Neural progenitor cell (in vitro differentiated cells): ENCODE measurements around the gene EIPR1.

Experiments used
- EZH2 ChIP-seq: fragments of 200-600 bp; sonication (generic); IDR thresholded peaks from 2 replicates; pipeline ENCODE4 v1.6.1; 2017; ENCODE audit warnings: antibody characterized with exemption, mild to moderate bottlenecking, moderate library complexity
- EZH2phosphoT487 ChIP-seq: fragments of 200-600 bp; sonication (generic); IDR thresholded peaks from 2 replicates; pipeline ENCODE4 v1.6.1; 2017; ENCODE audit warnings: antibody characterized with exemption
- TF ChIP-seq, protein P1 (sequence below): fragments of 200-600 bp; sonication (generic); IDR thresholded peaks from 2 replicates; pipeline ENCODE4 v1.5.1; 2017; ENCODE audit warnings: antibody characterized with exemption, mild to moderate bottlenecking

DNA sequence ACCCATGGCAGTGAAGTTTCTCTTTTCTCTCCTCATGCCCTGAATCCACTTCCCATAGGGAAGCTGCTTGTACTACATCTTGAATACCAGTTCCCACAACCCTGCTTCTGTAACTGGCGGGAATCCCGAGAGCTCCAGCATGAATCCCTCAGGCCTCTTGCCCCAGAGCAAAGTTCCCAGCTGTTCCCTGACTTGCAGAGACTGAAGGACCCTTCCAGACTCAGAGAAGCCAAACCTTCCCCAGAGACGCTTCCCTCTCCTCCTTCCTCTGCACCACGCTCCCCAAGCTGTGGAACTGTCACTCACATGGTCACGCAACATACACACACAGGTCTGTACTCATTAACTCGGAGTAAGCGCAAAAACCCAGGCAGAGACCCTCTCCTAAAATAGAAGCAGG is 28.3 kb upstream of the EIPR1 start:
- TF ChIP-seq, protein P1, sequence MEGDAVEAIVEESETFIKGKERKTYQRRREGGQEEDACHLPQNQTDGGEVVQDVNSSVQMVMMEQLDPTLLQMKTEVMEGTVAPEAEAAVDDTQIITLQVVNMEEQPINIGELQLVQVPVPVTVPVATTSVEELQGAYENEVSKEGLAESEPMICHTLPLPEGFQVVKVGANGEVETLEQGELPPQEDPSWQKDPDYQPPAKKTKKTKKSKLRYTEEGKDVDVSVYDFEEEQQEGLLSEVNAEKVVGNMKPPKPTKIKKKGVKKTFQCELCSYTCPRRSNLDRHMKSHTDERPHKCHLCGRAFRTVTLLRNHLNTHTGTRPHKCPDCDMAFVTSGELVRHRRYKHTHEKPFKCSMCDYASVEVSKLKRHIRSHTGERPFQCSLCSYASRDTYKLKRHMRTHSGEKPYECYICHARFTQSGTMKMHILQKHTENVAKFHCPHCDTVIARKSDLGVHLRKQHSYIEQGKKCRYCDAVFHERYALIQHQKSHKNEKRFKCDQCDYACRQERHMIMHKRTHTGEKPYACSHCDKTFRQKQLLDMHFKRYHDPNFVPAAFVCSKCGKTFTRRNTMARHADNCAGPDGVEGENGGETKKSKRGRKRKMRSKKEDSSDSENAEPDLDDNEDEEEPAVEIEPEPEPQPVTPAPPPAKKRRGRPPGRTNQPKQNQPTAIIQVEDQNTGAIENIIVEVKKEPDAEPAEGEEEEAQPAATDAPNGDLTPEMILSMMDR: no peak
- TF ChIP-seq EZH2: no peak
- TF ChIP-seq EZH2phosphoT487: no peak
